HG03025 (cell line): ENCODE results near the gene DUSP21.
"Not testable (repeated sequence)": the region's sequence is repeated elsewhere in the genome, so short reads cannot be mapped to it uniquely, and the experiment has no call there.

Experiments
- ATAC-seq: cut with Tn5 transposase; IDR thresholded peaks from one replicate; pipeline ENCODE4 v1.9.1; 2021; ENCODE audit warnings: mild to moderate bottlenecking, moderate library complexity; ENCODE audit not compliant: unreplicated experiment, low FRiP score

DUSP21 gene

DNA sequence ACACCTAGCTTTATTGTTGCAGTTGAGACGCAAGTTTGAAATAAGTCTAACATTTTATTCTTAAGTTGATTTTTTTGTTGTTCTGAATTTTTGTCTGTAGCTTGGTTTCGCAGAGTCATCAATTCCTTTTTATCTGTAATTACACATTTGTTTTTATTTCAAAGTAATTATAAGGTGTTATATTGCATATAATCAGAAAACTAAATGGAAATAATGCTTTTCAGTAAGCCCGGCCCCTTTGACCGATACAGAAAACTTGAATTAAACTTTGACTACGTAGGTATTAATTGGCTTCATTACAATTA, 31.3 kb downstream of the DUSP21 start:
- ATAC-seq = no peak

DNA sequence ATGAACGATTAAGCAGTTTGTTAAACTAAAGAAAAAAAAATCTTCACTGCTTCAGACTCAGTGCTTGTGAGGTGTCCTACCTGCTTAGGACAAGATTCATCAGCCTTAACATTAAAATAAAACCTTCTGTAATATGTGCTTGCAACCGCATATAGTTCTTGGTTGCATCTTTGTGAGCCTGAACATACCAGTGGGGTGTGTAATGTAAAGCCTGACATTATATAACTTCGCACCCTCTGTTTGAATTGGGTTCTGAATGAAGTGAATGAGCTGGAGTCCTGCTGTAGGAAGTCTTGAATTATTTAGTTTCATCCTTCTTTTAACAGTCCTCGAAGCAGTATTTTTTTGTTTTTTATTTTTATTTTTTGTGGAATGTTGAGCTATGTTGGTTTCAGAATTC, 32.3 kb downstream of the DUSP21 start:
- no peak for ATAC-seq

DNA sequence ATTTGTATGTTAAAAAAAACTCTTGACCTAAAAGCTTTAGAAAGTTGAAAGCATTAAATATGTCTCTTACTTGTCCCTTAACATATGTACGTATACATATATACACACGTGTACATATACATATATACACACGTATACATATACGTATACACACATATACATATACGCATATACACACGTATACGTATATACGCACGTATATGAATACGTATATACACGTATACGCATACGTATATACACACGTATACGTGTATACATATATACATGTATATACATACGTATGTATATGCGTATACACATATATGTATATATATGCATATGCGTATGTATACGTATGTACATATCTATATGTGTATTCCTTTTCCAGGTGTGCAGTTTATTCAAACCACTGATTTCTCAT, 32.9 kb downstream of the DUSP21 start:
- no peak for ATAC-seq

DNA sequence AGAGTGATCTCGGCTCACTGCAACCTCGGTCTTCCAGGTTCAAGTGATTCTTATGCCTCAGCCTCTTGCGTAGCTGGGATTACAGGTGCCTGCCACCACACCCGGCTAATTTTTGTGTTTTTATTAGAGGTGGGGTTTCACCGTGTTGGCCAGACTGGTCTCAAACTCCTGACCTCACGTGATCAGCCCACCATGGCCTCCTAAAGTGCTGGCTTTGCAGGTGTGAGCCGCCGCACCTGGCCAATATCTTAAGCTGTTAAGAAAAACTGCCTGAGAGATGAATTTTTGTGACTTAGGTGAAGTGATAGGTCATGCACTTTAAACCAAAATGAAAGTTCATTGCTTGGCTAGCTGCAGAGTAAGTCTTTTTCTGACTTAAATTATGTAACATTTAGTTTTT, 35.0 kb downstream of the DUSP21 start:
- no peak for ATAC-seq

DNA sequence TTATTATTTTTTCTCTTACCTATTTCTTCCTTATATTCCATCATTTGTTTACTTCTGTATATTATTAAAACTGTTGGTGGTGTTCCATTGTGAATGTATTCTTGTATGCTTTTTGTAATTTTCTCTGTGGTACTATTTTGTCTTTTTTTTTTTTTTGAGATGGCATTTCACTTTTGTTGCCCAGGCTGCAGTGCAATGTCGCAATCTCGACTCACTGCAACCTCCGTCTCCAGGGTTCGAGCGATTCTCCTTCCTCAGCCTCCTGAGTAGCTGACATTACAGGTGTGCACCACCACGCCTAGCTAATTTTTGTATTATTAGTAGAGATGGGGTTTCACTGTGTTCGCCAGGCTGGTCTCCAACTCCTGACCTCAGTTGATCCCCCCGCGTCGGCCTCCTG, 37.7 kb downstream of the DUSP21 start:
- ATAC-seq = no peak

DNA sequence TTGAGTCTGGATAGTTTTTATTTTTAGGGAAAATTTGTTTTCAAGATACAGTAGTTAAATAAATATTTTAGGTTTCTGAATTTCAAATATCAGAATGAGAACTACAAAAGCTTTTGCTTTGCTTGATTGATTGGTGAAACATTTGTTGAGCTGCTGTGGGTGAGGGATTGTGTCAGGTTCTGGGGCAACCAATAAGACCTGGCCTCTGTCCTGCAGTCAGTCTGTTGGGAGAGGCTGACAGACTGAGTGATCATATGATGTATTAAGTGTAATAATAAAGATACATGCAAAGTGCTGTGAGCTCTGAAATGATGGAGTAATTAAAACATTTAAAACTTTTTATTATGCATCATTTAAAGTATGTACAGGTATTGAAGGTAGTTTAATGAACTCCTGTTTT, 38.8 kb downstream of the DUSP21 start:
- ATAC-seq = no peak

DNA sequence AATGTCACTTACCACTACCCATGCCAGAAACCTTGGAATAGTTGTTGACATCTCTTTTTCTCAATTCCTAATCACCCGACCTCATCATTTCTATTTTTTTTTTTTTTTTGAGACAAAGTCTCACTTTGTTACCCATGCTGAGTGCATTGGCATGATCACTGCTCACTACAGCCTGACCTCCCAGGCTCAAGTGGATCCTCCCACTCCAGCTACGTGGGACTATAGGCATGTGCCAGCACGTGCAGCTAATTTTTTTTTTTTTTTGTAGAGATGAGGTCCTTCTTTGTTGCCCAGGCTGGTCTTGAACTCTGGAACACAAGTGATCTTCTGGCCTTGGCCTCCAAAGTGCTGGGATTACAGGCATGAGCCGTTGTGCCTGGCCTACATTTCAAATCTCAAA, 41.1 kb downstream of the DUSP21 start:
- no peak for ATAC-seq

DNA sequence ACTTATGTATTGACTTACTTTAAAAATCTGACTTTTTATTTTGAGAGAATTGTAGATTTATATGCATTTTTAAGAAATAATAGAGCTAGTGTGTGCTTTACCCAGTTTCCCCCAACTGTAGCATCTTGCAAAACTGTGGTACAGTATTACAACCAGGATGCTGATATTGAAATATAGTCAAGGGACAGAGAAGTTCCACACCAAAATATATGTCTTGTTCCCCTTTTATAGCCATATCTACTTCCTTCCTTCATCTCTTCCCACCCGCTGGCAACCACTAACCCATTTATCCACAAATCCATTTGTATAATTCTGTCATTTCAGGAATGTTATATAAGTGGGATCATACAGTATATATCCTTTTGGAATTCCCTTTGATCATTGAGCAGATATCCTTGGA, 46.0 kb downstream of the DUSP21 start:
- ATAC-seq = no peak

DNA sequence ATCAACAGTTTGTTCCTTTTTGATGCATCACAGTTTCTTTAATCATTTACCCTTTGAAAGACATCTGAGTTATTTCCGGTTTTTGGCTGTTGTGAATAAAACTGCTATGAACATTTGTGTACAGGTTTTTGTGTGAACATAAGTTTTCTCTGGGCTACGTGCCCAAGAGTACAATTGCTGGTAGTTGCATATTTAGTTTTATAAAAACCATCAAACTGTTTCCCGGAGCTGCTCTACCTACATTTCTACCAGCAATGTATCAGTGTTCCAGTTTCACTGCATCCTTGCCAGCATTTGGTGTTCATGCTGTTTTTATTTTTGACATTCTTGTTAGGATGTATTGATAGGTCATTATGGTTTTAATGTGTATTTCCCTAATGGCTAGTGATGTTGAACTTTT, 46.4 kb downstream of the DUSP21 start:
- no peak for ATAC-seq

DNA sequence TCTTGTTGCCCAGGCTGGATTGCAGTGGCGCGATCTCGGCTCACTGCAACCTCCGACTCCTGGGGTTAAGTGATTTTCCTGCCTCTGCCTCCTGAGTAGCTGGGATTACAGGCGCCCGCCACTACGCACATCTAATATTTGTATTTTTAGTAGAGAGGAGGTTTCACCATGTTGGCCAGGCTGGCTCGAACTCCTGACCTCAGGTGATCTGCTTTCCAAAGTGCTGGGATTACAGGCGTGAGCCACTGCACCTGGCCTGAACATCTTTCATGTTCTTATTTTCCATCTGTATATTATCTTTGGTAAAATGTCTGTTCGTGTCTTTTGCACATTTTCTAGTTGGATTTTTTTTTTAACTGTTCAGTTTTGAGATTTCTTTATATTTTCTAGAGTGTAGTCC, 46.9 kb downstream of the DUSP21 start:
- ATAC-seq = not testable (repeated sequence)

DNA sequence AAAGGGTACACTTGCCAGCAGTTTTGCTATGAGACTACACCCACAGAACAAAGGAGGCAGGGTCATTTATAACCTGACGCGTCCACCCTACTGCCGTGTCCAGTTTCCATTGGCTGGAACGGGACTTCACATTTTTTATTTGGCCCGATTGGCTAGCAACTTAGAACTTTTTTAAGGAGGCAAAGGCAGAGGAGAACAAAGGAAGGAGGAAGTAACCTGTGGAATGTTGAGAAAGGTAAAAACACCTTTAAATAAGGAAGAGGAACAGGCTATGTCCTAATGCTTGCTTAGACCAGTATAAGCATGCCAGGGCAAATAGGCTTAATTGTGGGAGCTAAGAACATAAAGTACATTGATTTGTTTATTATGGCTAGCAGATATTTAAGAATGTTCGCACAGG, 47.8 kb downstream of the DUSP21 start:
- ATAC-seq = no peak
